ENCODE measurements around the gene IGFL3.

IGFL3 gene

DNA sequence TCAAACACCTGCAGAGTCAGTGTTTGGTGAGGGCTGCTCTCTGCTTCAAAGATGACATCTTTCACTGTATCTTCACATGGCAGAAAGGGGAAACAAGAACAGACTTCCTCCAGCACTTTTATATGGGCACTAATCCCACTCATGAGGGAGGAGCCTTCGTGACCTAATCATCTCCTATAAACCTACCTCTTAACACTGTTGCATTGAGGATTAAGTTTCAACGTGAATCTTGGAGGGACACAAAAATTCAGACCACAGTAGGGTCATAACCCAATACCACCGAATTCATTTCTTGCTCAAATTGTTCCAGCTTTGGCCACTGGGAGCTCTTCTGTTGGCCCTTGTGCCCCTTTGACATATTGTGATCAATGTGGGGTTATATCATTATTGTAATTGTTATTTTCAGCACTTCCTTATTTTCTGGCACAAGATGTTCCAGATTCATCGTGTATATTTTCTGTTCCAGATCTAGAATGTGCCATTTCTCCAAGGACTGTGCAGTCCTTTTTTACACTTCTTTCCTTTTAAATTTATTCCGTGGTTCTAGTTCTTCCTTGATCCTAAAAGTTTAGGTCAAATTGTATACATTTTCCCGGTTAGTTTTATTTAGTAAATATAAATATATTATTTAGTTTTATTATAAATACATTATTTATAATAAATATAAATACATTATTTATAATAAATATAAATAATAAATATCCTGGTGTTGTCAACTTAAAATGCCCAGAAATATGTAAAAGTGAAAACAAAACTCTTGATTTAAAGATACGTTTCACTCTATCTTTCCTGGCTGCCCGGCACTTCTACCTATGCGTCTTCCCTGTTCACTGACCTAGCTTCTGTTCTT lies 48.2 kb downstream of the IGFL3 start:
- no peak for DNase-seq

DNA sequence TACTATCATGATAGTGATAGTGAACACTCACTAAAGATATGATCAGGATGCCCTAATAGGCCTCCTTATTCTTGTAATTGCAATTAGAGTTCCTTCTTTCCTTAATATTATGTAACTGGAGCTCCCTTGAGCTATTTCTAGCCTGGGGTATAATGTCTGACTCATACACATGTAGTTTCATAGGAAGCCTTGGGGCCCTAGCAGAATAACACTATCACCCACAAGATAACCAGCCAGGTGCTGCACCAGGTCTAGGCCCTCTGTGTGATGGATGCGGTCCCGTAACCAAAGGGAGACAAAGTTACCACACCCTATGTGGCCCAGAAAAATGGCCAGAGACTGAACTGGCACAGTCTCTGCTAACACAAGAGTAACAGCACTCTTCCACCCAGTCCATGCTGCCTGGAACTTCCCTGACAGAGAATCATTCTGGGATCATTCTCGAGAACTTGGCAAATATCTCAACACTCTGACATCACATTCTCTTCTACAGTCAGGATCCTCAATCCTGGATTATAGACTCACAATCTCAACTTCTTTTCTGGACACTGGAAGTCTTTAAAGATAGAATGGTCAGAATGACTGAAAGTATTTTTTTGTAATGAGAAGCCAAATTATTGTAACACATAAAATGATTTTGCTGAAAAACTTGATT lies 51.1 kb downstream of the IGFL3 start:
- no peak for DNase-seq

All from bone marrow (tissue), 2 donors.